OCI-LY1 (cell line): Measurements from ENCODE around the gene SACM1L.

Source experiments
- EZH2 ChIP-seq: fragments of 200-600 bp; sonication (generic), shearing (Covaris generic); IDR thresholded peaks from 2 replicates; pipeline ENCODE4 v1.8.0; 2017; ENCODE audit warnings: borderline replicate concordance, mixed run types, mild to moderate bottlenecking, antibody characterized with exemption, low read length, moderate library complexity, mixed read lengths
- TF ChIP-seq, protein P1 (sequence below): fragments of 200-600 bp; sonication (generic), shearing (Covaris generic); IDR thresholded peaks from 2 replicates; pipeline ENCODE4 v1.5.1; 2017; ENCODE audit warnings: mild to moderate bottlenecking, antibody characterized with exemption, low read length, moderate library complexity, mixed read lengths

DNA sequence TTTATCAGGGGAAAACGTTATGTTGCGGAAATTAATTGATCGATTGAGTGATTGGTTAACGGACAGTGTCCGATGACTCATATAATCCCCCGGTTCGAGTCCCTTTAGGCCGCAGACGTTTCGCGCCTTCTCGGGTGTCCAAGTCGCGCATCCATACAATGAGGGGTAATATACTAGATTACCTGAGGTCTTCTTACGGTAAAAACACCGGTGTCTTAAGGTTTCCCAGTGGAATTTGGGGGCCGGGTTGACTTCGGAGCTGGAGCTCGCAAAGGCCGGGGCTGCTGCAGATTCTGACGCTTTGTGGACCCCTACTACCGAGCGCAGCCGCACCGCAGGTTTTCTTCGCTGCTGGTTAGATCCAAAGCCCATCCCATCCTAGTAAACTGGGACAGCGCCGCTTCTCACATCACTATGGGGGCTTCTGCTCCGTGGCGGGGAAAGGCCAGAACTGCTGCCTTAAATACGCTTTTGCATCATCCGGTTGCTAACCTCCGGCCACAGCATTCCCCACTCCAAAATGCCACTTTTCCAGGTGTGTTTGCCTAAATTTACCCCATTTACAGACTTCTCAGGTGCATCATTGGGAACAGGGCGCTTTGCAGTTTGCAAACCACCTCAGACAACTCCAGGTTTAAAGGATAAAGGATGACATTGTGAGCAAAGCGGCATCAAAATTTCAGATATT lies 858 bp upstream of the SACM1L start:
- TF ChIP-seq, protein P1, sequence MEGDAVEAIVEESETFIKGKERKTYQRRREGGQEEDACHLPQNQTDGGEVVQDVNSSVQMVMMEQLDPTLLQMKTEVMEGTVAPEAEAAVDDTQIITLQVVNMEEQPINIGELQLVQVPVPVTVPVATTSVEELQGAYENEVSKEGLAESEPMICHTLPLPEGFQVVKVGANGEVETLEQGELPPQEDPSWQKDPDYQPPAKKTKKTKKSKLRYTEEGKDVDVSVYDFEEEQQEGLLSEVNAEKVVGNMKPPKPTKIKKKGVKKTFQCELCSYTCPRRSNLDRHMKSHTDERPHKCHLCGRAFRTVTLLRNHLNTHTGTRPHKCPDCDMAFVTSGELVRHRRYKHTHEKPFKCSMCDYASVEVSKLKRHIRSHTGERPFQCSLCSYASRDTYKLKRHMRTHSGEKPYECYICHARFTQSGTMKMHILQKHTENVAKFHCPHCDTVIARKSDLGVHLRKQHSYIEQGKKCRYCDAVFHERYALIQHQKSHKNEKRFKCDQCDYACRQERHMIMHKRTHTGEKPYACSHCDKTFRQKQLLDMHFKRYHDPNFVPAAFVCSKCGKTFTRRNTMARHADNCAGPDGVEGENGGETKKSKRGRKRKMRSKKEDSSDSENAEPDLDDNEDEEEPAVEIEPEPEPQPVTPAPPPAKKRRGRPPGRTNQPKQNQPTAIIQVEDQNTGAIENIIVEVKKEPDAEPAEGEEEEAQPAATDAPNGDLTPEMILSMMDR, result no peak
- no peak for TF ChIP-seq EZH2
